Osteocyte (in vitro differentiated cells): ENCODE data around the gene ZNF423. TPM values are rescaled to one million over a fixed set of nuclear protein-coding genes. Genes with fewer than 3 reads are reported as not detected.

Source experiments
- DNase-seq: peaks from one replicate; pipeline ENCODE4 v3.0.0; 2021; ENCODE audit warnings: mixed read lengths; ENCODE audit not compliant: unreplicated experiment; ENCODE audit errors: extremely low spot score
- H3K27ac Mint-ChIP-seq: one replicate; pipeline ENCODE4 v1.8.0; 2021; ENCODE audit warnings: mild to moderate bottlenecking, mixed read lengths; ENCODE audit not compliant: unreplicated experiment
- H3K27me3 Mint-ChIP-seq: one replicate; pipeline ENCODE4 v1.8.0; 2021; ENCODE audit warnings: mixed read lengths; ENCODE audit not compliant: unreplicated experiment
- H3K36me3 Mint-ChIP-seq: one replicate; pipeline ENCODE4 v1.8.0; 2021; ENCODE audit warnings: mixed read lengths; ENCODE audit not compliant: unreplicated experiment
- H3K4me1 Mint-ChIP-seq: one replicate; pipeline ENCODE4 v1.8.0; 2021; ENCODE audit warnings: mixed read lengths; ENCODE audit not compliant: unreplicated experiment
- H3K4me3 Mint-ChIP-seq: one replicate; pipeline ENCODE4 v1.8.0; 2021; ENCODE audit warnings: mild to moderate bottlenecking, moderate library complexity, mixed read lengths; ENCODE audit not compliant: unreplicated experiment
- H3K9me3 Mint-ChIP-seq: one replicate; pipeline ENCODE4 v1.8.0; 2021; ENCODE audit warnings: mixed read lengths; ENCODE audit not compliant: unreplicated experiment
- CTCF ChIP-seq: fragments of 200-600 bp; sonication (generic); IDR thresholded peaks from 2 replicates; pipeline ENCODE4 v1.5.0; 2021; ENCODE audit warnings: antibody characterized with exemption, mild to moderate bottlenecking, moderate library complexity
- total RNA-seq: library from RNA; stranded (reverse); gene quantifications from 2 replicates; pipeline ENCODE4 v1.2.1, GENCODE V29; 2021

The ZNF423 gene
- total RNA-seq, 1 donor from 2014 or later: 25.1 TPM

- H3K4me3 Mint-ChIP-seq: no peak overlapping the region
- H3K27me3 Mint-ChIP-seq: no peaks in the 10 kb centered on the region
- H3K36me3 Mint-ChIP-seq: peaks cover 3% of the 10 kb centered on the region
- peaks cover 17% of the 10 kb centered on the region for H3K4me1 Mint-ChIP-seq
- TF ChIP-seq CTCF: no peak
- H3K27ac Mint-ChIP-seq: no peak overlapping the region
- DNase-seq: peak; percentile 62
- no peaks in the 10 kb centered on the region for H3K9me3 Mint-ChIP-seq
These were observed 233.9 kb downstream of the ZNF423 start for GRCh38 chr16:49622084-49622390.

GRCh38 chr16:49621241-49622083 lies 234.4 kb downstream of the ZNF423 start:
- Mint-ChIP-seq H3K9me3 (no peaks in the 10 kb centered on the region), H3K27ac (no peak overlapping the region), H3K27me3 (no peaks in the 10 kb centered on the region), H3K4me3 (no peak overlapping the region), H3K36me3 (peaks cover 3% of the 10 kb centered on the region), H3K4me1 (peaks cover 17% of the 10 kb centered on the region)
- peak; percentile 83 for DNase-seq
- TF ChIP-seq CTCF: no peak

- peaks cover 2% of the 10 kb centered on the region for H3K27me3 Mint-ChIP-seq
- DNase-seq: no peak
- no peak for TF ChIP-seq CTCF
- no peaks in the 10 kb centered on the region for H3K9me3 Mint-ChIP-seq
- H3K4me1 Mint-ChIP-seq: peaks cover 17% of the 10 kb centered on the region
- H3K36me3 Mint-ChIP-seq: peaks cover 3% of the 10 kb centered on the region
- H3K4me3 Mint-ChIP-seq: no peak overlapping the region
- H3K27ac Mint-ChIP-seq: no peak overlapping the region
These were observed 235.1 kb downstream of the ZNF423 start for GRCh38 chr16:49620869-49621240.

- TF ChIP-seq CTCF: no peak
- Mint-ChIP-seq H3K4me1 (peaks cover 18% of the 10 kb centered on the region), H3K27ac (no peak overlapping the region), H3K4me3 (peak overlapping the region; percentile 22), H3K9me3 (no peaks in the 10 kb centered on the region), H3K36me3 (peaks cover 3% of the 10 kb centered on the region), H3K27me3 (peaks cover 2% of the 10 kb centered on the region)
- DNase-seq: peak; percentile 92
These were observed 235.6 kb downstream of the ZNF423 start for GRCh38 chr16:49620158-49620868.

GRCh38 chr16:49619811-49620157 lies 236.1 kb downstream of the ZNF423 start:
- no peaks in the 10 kb centered on the region for H3K9me3 Mint-ChIP-seq
- H3K4me1 Mint-ChIP-seq: peaks cover 17% of the 10 kb centered on the region
- H3K4me3 Mint-ChIP-seq: no peak overlapping the region
- DNase-seq: peak; percentile 46
- peaks cover 1% of the 10 kb centered on the region for H3K36me3 Mint-ChIP-seq
- TF ChIP-seq CTCF: no peak
- H3K27me3 Mint-ChIP-seq: peaks cover 2% of the 10 kb centered on the region
- no peak overlapping the region for H3K27ac Mint-ChIP-seq
